GM19372 (cell line): Measurements from ENCODE around the gene BCKDHA.
"Not testable (repeated sequence)": the region's sequence is repeated elsewhere in the genome, so short reads cannot be mapped to it uniquely, and the experiment has no call there.

Experiments used
- ATAC-seq: cut with Tn5 transposase; IDR thresholded peaks from one replicate; pipeline ENCODE4 v1.9.1; 2021; ENCODE audit warnings: mild to moderate bottlenecking, low read depth, moderate library complexity; ENCODE audit not compliant: unreplicated experiment

BCKDHA gene

DNA sequence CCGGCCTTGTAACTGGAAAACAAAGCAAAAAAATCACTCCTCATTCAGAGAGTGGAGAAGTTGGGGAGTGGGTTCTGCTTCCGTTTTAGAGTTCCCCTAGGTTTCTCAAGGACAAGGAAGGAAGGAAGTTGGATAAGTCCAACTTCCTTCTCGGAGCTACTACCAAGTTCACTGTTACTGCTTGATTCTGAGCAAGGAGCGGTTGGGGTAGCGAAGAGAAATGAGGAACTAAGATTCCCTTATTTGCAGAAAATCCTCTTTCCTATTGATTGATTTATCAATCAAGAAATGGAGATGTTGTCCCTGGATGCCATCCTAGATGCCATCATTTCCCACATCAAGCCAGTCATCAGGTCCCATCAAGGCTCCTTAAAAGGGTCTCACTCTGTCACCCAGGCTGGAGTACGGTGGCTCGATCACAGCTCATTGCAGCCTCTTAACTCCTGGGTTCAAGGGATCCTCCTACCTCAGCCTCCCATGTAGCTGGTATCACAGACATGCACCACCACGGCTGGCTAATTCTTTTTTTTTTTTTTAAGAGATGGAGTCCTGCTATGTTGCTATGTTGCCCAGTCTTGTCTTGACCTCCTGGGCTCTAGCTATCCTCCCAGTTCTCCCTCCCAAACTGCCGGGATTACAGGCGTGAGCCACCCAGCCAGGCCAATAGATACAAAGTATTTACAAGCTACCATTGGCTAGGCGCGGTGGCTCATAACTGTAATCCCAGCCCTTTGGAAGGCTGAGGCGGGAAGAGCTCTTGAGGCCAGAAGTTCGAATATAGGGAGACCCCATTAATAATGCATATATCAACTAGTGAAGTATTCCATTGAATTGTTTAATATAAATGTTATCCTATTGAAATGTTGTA, 32.9 kb upstream of the BCKDHA start:
- no peak for ATAC-seq

- ATAC-seq: no peak
Observed at GRCh38 chr19:41366089-41366488, 31.5 kb upstream of the BCKDHA start.

- ATAC-seq: no peak
Observed at GRCh38 chr19:41367848-41368301, 29.7 kb upstream of the BCKDHA start.

DNA sequence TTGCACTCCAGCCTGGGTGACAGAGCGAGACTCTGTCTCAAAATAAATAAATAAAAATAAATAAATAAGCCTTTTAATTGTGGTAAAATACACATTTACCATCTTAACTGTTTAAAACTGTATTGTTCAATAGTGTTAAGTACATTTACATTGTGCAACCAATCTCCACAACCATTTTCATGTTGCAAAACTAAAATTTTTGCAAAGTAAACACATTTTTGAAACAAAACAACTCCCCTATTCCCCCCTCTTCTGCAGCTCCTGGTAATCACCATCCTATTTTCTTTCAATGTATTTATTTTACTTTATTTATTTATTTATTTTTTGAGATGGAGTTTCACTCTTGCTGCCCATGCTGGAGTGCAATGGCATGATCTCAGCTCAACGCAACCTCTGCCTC, 27.8 kb upstream of the BCKDHA start:
- ATAC-seq: no peak

DNA sequence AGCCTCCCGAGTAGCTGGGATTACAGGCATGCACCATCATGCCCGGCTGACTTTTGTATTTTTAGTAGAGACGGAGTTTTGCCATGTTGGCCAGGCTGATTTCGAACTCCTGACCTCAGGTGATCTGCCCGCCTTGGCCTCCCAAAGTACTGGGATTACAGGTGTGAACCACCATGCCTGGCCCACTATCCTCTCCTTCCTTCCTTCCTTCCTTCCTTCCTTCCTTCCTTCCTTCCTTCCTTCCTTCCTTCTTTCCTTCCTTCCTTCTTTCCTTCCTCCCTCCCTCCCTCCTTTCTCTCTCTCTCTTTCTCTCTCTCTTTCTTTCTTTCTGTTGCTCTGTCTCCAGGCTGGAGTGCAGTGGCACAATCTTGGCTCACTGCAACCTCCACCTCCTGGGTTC, 26.5 kb upstream of the BCKDHA start:
- ATAC-seq: not testable (repeated sequence)

DNA sequence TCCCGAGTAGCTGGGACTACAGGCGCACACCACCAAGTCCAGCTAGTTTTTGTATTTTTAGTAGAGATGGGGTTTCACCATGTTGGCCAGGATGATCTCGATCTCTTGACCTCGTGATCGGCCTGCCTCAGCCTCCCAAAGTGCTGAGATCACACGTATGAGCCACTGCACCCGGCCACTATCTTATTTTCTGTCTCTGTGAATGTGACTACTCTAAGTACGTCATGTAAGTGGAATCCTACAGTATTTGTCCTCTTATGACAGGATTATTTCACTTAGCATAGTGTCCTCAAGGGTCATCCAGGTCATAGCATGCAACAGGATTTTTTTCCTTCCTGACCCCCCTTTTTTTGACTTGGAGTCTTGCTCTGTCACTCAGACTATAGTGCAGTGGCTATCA, 26.1 kb upstream of the BCKDHA start:
- no peak for ATAC-seq

DNA sequence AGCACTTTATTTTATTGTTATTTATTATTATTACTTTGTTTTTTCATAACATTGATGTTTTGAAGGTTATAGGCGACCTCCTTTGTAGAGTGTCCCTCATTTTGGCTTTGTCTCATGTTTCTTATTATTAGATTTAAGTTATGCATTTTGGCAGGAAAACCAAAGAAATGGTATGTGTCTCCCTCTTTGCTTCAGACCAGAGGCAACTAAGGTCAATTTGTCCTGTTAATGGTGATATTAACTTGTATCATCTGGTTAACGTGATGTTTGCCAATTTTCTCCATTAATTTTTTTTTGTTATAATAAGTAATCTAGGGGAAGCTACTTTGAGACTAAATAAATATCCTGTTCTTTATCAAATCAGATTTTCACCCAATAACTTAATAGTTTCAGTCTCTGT, 25.1 kb upstream of the BCKDHA start:
- no peak for ATAC-seq

DNA sequence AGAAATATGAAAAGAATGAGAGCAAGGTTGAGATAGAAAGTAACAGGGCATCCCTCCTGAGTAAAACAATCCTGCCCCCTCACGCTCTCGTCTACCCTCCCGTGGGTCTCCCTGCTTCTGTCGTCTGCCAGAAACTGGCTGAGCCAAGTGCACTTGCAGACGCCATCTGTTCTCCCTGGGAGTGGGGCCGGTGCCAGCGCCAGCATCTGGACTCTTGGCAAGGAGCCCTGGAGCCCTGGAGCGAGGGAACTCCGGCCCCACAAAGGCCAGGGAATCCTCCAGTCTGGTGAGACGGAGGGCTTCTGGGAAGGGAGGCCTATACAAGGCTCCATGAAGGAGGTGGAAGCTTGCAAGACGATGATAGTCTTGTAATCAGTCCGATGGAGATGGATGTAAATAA, 23.6 kb upstream of the BCKDHA start:
- no peak for ATAC-seq

- ATAC-seq: no peak
Observed at GRCh38 chr19:41376241-41376997, 21.2 kb upstream of the BCKDHA start, which contains the start of gene TMEM91. TSS of gene TMEM91 (plus strand) at chr19:41376533. CDS start at chr19:41378310, 1,777 bp downstream.

GRCh38 chr19:41376998-41377365, 20.6 kb upstream of the BCKDHA start:
- no peak for ATAC-seq

DNA sequence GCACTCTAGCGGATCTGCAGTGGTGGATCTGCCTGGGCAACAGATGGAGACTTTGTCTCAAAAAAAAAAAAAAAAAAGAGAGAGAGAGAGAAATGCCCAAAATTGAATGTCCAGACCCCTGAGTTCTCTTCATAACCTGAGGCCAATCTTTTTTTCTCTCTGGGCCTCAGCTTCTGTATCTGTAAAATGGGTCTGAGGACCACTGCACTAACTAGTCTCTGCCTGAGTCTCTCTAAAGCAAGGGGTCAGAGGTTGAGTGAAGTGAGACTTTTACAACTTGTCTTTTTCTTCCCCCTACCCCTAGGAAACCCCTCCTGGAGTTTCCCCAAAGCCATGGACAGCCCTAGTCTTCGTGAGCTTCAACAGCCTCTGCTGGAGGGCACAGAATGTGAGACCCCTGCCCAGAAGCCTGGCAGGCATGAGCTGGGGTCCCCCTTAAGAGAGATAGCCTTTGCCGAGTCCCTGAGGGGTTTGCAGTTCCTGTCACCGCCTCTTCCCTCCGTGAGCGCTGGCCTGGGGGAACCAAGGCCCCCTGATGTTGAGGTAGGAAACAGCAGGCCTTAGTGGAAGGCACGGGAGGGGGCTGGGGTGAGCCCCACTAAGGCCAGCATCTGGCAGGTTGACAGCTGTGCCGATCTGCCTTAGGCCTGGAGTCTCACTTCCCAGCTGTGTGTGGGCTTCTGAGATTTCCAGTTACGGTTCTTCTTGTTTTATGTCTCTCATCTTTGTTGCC, 19.5 kb upstream of the BCKDHA start:
- ATAC-seq: no peak

GRCh38 chr19:41381536-41381935, 16.1 kb upstream of the BCKDHA start:
- not testable (repeated sequence) for ATAC-seq

GRCh38 chr19:41384351-41384750, 13.3 kb upstream of the BCKDHA start:
- no peak for ATAC-seq

- ATAC-seq: no peak
Observed at GRCh38 chr19:41386442-41386841, 11.2 kb upstream of the BCKDHA start.

DNA sequence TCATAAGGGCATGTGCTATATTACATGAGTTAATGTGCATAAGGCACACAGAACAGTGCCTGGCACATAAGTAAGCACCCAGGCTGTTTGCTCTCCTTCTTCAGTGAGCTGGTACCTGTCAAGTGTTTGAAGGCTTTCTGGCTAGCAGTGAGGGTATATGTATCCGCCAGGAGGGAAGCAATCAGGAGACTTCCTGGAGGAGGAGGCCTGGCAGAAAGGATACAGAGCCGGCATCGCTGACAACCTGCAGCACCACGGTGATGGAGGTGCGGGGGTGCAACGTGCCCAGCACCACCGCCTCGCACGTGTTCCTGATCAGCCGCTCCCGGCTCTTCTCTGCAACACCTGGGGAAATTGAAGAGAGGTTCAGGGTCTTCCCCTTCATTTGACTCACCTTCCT, 6.0 kb upstream of the BCKDHA start:
- ATAC-seq: no peak

GRCh38 chr19:41392775-41393174, 4.8 kb upstream of the BCKDHA start:
- no peak for ATAC-seq

- no peak for ATAC-seq
Observed at GRCh38 chr19:41395355-41395754, 2.3 kb upstream of the BCKDHA start.

GRCh38 chr19:41398050-41398418, 416 bp downstream of the BCKDHA start:
- ATAC-seq: no peak

- ATAC-seq: no peak
Observed at GRCh38 chr19:41398598-41398997, 980 bp downstream of the BCKDHA start.

DNA sequence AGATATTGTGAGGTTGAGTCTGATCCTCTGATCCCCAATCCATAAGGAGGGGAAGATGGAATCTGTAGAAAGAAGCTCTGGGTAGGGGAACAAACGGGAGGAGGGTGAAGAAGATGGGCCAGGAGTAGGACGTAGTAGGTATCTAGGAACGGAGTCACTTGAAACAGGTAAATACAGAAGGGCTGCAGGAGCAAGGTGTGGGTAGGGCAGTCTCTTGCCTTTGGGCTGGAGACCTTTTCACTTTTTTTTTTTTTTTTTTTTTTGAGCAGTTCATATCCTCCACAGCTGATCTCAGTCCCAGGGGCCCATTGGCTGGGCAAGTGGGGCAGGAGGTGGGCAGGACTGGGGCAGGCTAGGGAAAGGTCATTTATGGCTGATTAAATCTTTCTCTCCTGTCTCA, 1.5 kb downstream of the BCKDHA start:
- no peak for ATAC-seq

DNA sequence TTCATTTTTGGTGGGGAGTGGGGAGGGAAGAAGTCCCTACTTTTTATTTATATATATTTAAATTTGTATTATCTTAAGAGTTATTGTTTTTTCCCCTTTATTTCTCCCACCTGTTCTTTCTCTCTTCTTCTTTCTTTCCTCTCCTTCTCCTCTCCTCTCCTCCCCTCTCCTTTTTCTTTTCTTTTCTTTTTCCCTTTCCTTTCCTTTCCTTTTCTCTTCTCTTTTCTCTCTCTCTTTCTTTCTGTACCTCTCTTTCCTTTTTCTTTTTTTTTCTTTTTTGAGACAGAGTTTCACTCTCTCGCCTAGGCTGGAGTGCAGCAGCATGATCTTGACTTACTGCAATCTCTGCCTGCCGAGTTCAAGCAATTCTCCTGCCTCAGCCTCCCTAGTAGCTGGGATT, 1.9 kb downstream of the BCKDHA start:
- ATAC-seq: no peak
